Measurements from ENCODE around the gene MPC2.
"Not testable (repeated sequence)": the region's sequence is repeated elsewhere in the genome, so short reads cannot be mapped to it uniquely, and the experiment has no call there.

The MPC2 gene

DNA sequence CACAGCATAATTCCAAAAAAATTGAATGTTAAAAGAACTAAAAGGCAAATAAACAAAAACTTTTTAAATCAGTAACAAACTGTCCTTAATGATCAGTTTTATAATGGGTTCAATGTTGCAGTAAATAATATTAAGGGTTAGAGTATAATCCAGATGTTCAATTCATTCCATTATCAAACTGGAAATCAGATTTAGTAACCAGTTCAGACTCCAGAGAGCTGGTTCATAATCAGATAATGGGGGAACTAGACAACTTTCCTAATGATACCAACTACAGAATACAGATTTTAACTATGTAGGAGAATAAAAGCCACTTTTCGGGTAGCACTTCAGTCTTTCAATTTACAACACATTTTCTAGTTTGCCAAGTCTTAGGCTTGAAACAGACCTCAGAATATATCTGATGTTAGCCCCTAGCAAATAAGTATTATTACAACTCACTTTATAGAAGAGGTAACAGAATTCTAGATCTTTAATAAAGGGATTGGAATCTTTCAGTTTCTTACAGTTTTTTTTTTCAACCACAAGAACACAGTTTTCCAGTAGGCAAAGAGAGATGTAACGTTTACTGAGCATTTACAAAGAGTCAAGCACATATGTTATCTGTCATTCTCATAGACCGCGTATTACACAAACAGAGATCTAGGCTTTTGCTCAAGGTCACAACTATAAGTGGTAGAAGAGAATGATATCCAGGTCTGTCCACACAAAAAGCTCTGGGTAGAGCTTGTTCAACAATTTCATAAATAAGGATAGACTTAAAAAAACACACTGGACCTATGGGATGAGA is 2.3 kb downstream of the MPC2 start:
- DNase-seq, result peak in 1 of 2 experiments; percentile 40

DNA sequence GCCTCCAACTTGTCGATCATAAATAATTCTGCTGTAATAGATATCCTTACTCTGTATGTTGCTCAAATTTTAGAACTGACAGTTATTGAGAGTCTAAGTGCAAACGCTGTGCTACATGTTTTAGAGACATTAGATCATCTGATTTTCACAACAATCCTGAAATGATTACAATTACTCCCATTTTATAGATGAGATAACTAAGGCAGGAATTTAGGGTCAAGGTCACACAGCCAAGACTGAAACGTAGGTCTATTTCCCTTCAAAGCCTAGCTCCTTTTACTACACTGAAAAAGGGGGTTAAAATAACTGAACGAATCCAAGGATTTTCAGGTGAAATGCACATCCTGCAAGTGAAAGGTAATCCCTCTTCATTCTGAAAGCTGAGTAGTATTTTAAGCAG is 3.1 kb downstream of the MPC2 start:
- DNase-seq, result no peak

DNA sequence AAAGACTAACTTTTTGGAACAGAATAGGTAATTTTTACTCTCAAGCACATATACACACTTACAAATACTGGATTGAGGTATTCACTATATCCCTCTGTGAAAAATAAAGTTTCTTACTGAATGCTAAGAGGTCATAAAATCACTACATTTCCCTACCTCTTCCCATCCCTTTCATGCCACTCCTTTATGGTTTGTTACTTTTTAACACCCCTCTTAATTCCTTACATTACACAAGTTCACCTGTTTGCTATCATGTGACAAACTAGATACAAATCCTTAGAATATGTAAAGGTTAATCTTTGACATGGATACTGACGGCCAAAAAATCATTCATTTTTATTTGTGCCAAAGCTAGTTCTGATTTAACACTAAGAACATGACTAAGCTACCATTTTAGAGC is 7.1 kb downstream of the MPC2 start:
- no peak for DNase-seq

DNA sequence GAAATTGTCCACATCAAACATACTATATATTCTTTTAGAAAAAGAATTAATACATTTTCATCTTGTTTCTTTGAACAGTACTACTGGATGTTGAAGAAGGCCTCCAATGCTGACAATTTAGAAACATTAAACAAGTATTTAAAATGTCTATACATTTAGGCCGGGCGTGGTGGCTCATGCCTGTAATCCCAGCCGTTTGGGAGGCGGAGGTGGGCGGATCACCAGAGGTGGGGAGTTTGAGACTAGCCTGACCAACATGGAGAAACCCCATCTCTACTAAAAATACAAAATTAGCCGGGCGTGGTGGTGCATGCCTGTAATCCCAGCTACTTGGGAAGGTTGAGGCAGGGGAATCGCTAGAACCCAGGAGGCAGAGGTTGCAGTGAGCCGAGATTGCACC is 8.0 kb downstream of the MPC2 start:
- not testable (repeated sequence) for DNase-seq

DNA sequence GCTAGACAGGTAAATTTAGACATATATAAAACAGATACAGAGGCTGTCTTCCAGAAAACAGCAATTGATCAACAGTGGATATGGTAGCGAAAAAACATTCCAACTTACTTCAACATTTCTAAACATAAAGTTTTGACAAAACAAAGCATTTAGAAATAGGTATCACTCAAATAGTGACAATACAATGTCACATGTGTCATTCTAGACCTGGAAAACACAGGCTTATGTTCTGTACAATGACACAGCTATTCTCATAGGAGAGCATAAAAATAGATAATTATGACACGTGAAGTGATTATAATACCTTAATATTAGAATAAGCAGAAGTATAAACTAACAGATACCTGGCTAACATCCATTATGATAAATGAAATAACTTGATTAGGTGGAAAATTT is 8.4 kb downstream of the MPC2 start:
- DNase-seq, result no peak

DNA sequence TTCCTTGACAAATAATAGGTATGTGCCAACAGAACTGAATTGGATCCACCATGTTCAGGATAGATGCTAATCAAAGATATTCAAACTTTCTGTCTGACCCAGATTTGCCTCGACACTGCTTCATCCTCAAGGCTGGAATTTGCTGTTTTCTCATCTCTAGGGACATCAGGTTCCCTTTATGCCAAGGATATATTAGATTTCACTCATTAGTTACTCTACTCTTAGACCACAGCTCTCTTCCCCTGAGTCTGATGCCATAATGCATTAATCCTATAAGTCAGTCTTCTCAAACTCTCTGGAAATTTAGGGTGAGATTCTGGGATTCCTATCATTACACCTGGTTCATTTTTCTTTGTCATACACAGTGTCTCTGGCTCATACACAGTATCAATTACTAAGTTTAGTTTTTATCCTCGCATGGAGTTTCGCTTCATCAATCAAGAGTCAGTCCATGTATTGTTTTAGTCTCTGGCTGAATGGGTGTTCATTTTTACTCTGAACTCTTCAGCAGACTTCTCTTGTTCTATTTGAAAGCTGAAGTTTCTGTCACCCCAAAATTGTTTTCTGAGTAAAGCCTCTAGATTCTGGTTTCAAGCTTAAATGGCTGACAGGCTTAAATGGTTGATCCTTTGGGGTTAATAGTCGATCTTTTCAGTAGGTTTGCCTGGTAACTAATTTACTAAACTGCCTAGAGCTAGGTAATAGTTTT is 9.7 kb downstream of the MPC2 start:
- no peak for DNase-seq

DNA sequence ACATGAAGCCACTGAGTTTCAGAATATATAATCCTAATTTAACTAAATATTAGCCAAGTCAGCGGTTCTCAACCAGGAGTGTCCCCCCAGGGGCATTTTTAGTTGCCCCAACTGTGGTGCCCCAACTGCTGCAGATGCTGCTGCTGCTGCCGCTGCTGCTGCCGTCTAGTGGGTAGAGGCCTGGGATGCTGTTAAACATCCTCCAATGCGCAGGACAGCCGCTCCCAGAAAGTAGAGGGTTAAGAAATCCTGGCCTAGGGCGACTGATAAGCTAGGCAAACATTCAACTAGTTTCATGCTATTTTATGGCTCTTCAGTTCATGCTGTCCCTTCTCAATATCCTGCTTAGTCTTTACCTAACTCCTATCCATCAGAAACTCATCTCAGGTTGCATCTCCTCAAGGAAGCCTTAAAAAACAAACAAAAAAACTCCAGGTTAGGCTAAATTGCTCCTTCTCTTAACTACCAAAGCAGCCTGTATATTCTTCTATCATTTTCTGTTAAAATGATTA is 10.3 kb downstream of the MPC2 start:
- no peak for DNase-seq

DNA sequence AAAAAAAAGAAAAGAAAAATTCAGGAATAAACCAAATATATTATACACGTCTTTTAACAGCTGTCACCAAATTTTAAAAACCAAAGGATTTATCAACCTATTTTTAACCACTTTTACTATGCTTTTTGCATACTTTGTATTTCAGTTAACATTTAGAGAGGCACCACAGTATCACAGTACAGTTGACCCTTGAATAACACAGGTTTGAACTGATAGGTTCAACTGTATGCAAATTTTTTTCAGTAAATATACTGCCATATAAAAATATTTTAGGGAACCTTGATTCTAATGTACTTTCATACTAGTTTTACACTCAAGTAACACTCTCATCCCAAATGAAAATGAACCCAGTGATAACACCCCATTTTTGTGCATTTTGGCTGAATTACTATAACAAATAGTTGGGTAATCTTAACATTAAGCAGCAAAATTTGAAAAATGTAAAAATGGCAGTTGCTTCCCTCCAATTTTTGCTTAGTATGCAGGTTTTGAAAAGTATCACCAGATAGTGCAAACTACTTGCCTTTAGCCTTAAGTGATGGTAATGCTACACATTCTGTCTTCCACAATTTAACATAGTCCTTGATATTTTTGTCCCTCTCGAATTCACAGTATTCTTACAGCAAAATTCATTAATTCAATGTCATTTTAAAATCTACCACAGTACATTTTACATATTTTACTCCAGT is 12.2 kb downstream of the MPC2 start:
- DNase-seq, result no peak

DNA sequence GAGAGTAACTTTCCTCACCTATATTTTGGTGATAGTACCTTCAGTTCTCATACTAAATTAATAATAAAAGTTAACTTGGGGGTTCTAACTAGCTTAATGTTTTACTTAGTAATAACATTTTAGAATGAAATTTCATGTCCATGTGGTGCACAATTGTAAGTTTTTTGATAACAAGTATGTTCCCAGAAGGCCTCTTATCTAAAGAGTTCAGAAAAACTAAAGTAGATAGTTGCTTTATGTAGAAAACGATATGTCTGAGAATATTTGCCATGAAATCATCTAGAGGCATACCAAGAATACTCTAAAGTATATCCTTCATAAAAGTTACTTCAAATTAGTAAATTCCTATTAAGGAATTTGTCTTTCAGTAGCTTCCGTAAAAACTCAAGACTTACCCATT is 12.8 kb downstream of the MPC2 start:
- DNase-seq, result no peak

DNA sequence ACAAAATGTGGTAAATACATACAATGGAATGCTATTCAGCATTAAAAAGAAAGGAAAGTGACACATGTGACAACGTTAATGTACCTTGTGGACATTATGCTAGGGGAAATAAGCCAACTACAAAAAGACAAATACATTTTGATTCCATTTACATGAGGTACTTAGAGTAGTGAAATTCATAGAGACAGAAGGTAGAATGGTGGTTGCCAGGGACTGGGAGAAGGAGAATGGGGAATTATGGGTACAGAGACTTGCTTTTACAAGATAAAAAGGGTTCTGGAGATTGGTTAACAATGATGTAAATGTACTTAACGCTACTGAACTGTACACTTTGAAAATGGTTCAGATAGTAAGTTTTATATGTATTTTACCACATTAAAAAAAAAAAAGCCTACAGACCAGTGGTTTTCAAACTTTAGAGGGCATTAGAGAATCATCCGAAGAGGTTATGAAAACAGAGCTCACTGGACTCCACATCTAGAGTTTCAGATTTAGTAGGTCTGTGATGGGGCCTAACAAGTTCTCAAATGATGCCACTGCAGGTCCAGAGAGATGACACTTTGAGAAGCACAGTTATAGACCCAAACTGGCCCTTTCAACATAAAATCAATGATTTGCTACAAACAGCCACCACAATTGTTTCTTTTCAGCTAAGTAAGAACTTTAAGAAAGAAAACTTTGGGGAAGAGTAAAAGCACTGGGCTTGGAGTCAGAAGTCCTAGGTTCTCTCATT is 13.4 kb downstream of the MPC2 start:
- DNase-seq, result no peak

DNA sequence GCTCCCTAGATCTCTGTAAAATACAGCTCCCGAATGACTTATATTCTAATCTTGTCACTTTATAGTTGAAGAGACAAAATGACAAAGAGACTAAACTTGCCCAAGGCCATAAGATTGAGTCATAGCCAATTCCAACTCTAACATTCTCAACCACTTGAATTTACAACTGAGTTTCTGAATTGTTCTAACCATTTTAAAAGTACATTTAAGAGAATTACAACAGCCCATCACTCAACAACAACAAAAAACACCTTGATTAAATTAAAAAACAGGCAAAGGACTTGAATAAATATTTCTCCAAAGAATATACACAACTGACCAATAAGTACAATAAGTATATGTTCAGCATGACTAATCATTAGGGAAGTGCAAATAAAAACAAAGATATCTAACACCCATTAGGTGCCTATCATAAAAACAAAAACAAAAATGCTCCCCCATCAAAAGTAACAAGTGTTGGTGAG is 14.2 kb downstream of the MPC2 start:
- no peak for DNase-seq

DNA sequence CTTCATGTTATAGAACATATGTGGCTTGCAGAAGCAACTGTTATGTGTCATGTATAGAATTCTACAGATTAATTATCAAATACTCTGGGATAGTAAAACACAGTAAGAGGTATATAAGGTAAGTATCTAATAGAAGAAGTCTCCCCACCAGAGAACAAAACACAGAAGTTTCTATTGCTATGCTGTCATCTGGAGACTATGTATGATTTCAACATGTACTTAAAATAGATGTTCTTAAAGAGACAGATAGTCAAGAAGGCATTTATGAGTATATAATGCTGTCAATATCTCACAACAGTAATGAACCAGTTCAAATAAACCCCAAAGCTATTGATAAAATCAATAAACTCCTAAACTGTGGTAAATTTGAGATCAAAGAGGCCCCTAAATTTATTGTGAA is 14.8 kb downstream of the MPC2 start:
- peak; percentile 10 to 22 for DNase-seq

DNA sequence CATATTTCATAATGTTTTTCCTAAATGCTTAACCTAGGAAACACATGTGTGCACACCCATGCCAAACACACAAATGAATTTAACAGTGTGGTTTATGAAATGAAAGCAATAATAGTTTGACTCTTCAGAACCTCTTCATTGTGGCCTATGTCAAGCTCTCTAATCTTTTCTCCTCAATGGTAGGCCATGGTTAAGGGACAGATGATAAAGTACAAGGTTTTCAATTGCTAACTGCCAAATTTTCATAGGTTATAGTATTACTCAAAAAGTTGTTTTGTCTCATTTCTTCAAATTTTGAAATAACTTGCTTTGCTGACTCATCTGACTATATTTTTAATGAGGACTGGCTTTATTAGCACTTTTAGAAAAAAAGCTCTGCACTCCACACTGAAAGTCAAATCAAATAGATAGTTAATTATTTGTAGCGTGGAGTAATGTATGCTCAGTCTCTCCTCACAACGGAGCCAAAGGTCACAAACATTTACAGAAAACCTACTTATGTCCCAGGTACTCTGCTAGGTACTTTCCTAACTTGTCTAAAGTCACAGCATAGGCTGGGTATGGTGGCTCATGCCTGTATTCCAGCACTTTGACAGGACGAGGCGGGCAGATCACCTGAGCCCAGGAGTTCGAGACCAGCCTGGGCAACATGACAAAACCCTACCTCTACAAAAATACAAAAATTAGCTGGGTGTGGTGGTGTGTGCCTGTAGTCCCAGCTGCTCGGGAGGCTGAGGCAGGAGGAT is 19.9 kb downstream of the MPC2 start:
- no peak for DNase-seq

DNA sequence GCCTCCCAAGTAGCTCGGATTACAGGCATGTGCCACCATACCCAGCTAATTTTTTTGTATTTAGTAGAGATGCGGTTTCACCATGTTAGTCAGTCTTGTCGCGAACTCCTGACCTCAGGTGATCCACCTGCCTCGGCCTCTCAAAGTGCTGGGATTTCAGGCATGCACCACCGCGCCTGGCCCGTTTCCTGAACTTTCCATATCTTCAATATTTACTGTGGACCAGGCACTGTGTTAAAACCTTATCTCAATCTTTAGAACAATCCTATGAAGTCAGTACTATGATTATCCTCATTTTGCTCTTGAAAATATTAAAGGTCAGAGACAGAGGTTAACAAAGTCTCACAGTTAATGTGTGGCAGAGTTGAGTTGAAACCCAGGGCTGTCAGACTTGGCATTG is 21.3 kb downstream of the MPC2 start:
- DNase-seq, result no peak

DNA sequence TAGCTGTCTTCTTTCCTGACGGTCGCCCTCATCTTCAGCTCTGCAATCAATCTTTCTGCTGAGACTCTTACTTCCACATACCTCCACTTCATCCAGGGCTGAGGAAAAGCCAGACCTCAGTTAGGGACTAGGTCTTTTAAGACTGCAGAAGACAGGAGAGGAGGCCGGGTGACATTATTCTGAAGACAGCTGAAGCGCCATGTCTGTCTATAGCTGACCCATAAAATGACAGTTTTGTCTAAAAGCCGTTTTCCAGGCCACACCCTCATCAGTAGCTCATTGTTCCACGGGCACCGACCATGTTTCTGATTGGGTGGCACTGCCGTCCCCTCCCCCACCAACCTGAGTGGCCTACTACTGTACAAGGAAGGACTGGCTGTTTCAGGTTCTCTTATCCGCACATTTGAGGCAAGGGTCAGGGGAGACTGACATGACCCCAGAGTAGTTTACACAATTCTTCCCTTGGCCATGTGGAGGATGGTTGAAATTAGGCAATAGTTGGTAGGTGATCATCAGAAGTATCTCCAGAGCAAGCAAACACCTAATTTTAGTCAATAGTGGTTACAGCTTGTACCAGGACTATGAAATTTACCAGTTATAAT is 22.9 kb downstream of the MPC2 start, which contains the start of gene ADCY10:
Gene ADCY10 (minus strand): TSS at position 240 of the 602 bp plus-strand sequence. CDS start 8,994 bp downstream, outside the sequence.
- no peak for DNase-seq

DNA sequence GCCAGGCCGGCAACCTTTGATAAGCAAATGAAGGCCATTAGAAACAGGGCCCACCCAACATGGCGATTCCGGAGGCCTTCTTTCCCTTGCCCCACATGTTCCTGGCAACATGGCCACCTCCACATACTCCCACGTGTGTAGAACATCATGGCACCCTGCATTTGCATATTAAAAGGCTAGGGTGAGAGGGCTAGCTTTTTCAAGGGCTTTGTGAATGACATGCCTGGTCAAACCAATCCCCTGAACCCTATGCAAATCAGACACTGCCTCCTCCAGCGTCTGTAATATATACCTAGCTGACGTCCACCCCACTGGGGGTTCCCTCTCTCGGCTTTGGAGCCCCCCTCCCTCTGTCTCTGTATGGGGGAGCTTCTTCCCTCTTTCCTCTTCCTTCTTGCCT is 24.6 kb downstream of the MPC2 start:
- DNase-seq, result no peak

DNA sequence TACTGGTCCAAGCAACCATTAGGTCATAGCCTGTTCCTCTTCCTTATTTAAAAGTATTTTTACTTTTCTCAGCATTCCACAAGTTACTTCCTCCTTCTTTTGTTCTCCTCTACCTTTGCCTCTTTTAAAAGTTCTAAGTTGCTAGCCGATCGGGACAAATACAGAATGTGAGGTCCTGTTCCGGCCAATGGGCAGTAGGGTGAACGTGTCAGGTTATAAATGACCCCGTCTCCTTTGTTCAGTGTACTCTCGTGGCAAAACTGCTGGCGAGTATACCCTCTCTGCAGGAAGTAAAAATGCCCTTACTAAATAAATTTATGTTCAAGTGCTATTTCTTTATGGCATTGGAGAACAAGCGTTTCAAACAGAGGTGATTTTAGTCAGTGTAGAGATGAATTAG is 25.5 kb downstream of the MPC2 start:
- no peak for DNase-seq

DNA sequence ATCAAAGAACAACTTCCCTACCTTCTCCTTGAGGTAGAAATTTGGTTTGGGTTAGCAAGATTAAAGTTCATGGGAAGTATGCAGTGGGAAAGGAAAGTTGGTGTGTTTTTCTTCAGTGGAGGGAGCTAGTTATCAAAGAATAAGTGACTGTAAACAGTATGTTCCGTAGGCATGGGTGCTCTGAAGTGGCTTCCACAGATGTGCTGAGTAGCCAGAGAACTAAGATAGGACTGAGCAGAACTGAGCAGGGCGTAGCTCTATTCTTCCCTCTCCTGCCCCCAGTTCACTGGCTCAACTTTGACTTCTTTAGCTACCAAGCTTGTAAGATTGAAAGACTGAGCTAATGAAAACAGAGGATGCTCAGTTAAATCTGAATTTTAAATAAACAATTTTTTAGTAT is 26.3 kb downstream of the MPC2 start:
- DNase-seq, result no peak

DNA sequence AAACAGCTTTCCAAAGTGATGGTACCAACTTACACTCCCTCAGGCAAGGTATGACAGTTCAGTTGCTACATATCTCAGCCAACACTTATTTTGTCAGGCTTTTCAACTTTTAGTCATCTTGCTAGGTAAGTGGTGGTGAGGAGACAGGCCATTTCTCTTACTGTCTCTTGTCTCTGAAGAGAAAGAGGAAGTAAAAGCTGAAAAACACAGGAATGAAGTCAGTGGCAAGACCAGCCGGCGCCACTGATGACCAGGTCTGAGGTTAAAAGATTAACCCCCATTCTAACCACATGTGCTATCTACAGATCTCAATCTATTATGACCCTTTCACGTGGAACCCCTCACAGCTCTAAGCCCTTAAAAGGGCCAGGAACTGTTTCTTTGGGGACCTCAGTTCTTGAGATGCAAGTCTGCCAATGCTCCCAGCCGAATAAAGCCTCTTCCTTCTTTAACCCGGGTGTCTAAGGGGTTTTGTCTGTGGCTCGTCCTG is 27.1 kb downstream of the MPC2 start:
- DNase-seq, result no peak

DNA sequence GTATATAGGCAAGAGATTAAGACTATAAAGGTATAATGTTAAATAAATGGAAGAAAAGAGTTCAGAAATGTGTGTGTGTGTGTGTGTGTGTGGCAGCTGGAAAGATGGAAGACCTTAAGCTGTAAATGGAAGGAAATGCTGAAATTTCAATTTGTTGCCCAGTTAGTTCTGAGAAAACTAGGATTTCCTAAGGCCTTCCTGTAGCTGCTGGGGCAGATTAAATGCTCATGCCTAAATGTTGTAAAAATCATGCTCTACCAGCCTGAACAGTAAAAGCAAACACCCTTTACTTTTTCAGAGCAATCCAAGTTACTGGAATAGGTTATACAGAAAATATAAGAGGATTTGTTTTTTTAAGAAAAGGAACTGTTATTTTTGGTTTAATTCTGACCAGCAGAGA is 31.2 kb downstream of the MPC2 start:
- DNase-seq, result peak; percentile 42 to 43

DNA sequence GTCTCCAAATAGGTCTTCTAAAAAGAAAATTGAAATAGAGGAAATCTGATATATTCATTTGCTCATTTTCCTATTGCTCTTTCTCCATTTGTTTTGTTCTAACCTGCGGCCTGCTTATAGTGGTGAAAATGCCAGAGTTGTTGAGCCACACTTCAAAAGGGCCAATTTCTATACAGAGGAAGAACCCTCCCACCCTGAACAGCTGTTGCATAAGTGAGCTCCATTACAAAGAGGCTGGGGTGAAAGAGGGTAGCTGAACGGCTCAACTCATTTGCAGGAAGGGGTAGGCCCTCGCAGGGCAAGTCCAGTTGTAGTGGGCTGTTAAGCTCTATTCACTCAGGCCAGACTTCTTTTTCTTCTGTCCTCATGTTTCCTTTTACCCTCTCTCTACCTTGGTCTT is 31.7 kb downstream of the MPC2 start:
- DNase-seq, result peak; percentile 28 to 49
